Stimulated activated CD4-positive, alpha-beta T cell treated with anti-CD3 and anti-CD28 coated beads, TNF-alpha, amount 100 ng/mL, for 48 hours (primary cell): ENCODE results near the gene DOCK6.

Source experiments
- DNase-seq, 3 donors: peaks; one replicate each; pipeline ENCODE4 v3.0.0-alpha.2; 2020; ENCODE audit warnings: low read depth in 3 of 3

The DOCK6 gene, protein sequence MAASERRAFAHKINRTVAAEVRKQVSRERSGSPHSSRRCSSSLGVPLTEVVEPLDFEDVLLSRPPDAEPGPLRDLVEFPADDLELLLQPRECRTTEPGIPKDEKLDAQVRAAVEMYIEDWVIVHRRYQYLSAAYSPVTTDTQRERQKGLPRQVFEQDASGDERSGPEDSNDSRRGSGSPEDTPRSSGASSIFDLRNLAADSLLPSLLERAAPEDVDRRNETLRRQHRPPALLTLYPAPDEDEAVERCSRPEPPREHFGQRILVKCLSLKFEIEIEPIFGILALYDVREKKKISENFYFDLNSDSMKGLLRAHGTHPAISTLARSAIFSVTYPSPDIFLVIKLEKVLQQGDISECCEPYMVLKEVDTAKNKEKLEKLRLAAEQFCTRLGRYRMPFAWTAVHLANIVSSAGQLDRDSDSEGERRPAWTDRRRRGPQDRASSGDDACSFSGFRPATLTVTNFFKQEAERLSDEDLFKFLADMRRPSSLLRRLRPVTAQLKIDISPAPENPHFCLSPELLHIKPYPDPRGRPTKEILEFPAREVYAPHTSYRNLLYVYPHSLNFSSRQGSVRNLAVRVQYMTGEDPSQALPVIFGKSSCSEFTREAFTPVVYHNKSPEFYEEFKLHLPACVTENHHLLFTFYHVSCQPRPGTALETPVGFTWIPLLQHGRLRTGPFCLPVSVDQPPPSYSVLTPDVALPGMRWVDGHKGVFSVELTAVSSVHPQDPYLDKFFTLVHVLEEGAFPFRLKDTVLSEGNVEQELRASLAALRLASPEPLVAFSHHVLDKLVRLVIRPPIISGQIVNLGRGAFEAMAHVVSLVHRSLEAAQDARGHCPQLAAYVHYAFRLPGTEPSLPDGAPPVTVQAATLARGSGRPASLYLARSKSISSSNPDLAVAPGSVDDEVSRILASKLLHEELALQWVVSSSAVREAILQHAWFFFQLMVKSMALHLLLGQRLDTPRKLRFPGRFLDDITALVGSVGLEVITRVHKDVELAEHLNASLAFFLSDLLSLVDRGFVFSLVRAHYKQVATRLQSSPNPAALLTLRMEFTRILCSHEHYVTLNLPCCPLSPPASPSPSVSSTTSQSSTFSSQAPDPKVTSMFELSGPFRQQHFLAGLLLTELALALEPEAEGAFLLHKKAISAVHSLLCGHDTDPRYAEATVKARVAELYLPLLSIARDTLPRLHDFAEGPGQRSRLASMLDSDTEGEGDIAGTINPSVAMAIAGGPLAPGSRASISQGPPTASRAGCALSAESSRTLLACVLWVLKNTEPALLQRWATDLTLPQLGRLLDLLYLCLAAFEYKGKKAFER (N-terminal part only)

DNA sequence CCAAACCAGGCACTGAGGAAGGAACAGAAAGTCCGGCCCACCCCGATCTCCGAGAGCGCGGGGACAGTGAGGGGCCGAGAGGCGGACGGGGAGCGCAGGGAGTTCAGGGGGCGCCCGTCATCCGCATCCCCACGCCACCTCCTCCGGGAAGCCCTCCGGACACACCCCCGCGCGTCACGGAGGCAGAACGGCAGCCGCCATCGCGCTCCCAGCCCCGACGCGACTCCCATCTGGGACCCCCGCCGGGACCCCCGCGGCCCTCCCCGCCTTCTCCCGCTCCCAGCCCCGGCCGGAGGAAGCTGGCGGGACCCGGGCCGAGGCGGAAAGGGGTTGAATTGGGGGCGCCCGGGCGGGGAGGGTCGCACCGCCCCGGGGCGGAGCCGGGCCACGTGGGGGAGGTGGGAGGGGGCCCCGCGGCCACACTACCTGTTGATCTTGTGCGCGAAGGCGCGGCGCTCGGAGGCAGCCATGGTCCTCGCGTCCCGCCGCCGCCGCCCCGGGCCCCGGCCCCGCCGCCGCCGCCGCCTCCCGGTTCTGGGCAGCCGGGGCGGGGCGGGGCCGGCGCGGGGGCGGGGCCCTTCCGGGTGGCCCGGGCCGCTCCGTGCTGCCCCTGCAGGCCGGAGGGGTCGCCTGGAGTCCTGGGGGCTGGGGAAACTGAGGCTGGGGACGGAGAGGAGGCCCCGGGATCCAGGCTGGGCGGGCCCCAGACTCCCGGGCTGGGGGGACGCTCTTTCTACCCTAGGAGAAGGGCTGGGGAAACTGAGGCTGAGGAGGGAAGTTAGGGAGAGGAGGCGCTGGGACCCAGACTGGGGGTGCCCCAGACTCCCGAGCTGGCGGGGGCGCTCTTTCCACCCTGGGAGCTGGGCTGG is at the start of gene DOCK6:
Gene DOCK6, minus strand, starts transcription at position 554 of the 869 bp plus-strand sequence. Its CDS starts 84 bp downstream, at position 470.
- no peak for DNase-seq

DNA sequence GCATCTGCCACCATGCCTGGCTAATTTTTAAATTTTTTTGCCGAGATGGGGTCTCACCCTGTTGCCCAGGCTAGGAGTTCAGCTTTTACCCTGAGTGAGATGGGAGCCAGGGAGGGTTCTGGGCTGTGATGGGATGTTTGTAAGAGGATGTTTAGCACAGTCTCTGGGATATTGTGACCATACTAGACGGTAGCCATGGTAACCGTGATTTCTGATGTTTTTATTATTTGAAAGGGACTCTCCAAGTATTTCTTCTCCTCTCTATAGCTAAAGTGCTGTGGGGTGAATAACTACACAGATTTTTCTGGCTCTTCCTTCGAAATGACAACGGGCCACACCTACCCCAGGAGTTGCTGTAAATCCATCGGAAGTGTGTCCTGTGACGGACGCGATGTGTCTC is 44.0 kb upstream of the DOCK6 start:
- DNase-seq, result no peak

DNA sequence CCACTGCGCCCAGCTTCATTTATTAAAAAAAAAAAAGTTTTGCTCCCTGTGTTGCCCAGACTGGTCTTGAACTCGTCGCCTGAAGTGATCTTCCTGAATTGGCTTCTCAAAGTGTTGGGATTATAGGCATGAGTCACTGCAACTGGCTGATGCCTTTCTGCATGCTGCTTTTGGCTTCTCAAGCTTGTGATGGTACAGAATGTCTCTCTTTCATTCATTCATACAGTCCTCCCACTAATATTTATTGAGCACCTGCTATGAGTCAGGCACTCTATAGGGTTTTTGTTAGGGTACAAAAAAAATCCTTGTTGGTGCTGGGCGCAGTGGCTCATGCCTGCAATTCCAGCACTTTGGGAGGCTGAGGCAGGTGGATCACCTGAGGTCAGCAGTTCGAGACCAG is 42.6 kb upstream of the DOCK6 start:
- DNase-seq, result no peak

DNA sequence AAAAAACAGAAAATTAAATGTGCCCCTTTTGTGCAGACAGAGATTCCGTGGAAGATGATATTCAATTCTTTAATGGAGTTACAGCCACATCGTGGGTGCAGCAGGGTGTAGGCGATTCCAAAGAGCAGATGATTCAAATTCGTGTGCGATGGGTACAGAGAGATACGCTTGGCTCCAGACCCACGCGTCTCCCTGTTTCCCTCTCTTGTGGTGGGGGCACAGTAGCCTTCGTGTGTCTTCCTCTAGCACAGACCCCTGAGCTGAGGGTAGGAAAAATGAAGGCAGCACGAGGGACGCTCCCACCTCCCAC is 38.4 kb upstream of the DOCK6 start:
- no peak for DNase-seq

GRCh38 chr19:11299946-11300810 is 37.9 kb upstream of the DOCK6 start:
- DNase-seq, result no peak

- DNase-seq, result no peak
Observed at GRCh38 chr19:11296264-11296663, 33.9 kb upstream of the DOCK6 start.

DNA sequence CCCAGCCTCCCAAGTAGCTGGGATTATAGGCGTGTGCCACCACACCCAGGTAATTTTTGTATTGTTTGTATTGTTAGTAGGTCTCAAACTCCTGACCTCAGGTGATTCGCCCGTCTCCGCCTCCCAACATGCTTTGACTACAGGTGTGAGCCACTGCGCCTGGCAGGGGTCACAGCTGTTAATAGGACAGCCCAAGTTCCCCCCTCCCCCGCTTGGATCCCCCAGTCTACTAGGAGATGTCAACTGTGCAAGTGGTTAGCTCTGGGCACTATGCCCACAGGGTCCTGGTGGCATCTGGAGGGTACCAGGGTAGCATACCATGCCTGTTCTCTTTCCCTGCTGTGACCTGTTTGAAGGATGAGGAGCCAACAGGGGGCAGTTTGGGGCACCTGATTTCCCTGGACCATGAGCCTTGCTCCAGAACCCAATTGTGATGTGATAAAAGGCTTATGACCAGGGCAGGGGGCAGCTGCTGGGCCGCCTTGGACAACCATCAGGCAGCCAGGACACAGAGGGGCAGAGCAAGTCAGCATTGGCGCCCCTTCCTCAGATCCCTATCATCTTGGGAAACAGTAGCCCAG is 33.4 kb upstream of the DOCK6 start, which contains the start of gene TSPAN16:
Gene TSPAN16, plus strand, starts transcription at position 496 of the 581 bp plus-strand sequence. CDS start 138 bp downstream, outside the sequence.
- no peak for DNase-seq

- no peak for DNase-seq
Observed at GRCh38 chr19:11295180-11295579, 32.9 kb upstream of the DOCK6 start.

DNA sequence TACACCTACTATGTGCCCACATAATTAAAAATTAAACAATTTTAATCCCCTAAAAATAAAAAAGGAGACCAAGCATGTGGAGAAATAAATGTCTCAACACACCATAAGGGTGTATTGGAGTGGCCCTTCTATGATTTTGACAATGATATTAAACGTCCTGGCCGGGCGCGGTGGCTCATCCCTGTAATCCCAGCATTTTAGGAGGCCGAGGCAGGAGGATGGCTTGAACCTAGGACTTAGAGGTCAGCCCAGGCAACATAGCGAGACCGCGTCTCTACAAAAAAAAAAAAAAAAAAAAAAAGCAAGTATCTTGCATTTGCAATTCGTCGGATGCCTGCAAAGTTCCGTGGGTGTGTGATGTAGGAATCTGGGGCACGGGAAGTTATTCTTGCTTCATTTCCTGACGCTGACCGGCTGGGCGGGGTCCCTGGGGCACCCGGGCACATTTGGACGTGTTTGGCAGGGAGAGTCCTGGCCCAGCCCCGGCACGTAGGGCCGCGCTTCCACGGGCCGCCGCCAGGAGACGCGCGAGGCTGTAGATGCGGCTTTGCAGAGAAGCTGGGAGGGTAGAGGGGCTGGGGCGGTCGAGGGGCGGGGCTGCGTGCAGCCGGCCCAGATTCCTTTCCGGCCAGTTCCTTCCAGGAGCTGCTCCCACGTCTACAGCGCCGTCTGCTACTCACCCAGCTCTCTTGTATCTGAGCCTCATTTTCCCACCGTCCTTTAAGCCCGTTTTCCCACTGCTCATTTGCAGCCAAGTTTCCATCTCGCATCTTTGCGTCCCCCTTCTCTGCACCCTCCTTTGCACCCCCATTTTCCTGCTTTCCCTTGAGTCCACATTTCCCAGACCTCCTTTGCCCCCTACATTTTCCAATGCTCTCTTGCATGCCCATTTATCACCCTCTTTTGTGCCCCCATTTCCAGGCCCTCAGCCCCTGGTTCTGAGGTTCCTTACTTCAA is 31.4 kb upstream of the DOCK6 start:
- peak; percentile 67 to 71 (median 69) for DNase-seq

- DNase-seq, result no peak
Observed at GRCh38 chr19:11291991-11292390, 29.7 kb upstream of the DOCK6 start.

GRCh38 chr19:11291415-11291814 is 29.1 kb upstream of the DOCK6 start:
- no peak for DNase-seq

DNA sequence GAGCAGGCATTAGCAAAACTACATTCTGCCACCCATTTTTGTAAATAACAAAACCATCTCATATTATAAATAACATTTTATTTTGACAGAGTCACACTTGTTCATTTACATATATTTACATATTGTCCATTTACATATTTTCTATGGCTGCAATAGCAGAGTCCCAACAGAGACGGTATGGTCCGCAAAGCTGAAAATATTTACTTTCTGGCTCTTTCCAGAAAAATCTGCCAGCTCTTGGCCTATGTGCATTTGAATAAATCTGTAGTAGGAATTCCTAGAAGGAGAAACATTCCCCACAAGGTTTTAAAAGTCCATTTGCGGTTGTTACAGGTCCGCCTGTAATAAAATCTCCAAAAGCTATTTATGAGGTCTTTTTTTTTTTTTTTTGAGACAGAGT is 27.9 kb upstream of the DOCK6 start:
- no peak for DNase-seq

DNA sequence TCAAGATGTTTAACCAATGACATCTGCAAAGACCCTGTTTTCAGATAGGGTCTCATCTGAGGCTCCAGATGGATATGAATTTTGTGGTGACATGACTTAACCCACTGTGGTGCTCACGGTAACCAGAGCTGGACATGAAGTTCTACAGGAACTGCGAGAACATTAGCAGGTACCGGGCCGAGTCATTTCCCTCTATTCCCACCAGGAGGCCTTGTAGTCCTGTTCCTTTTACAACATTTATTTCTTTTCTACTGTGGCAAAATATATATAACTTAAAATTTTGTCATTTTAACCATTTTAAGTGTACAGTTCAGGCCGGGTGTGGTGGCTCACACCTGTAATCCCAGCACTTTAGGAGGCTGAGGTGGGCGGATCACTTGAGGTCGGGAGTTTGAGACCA is 26.0 kb upstream of the DOCK6 start:
- DNase-seq, result no peak

GRCh38 chr19:11286312-11286974 is 24.1 kb upstream of the DOCK6 start:
- DNase-seq, result no peak

GRCh38 chr19:11284515-11284914 is 22.2 kb upstream of the DOCK6 start:
- no peak for DNase-seq

GRCh38 chr19:11281356-11282049 is 19.2 kb upstream of the DOCK6 start:
- DNase-seq, result no peak

- DNase-seq, result peak in 1 of 3 donors; percentile 9
Observed at GRCh38 chr19:11279505-11280236, 17.3 kb upstream of the DOCK6 start.
